Measurements from ENCODE around the gene SIK2.

DNA sequence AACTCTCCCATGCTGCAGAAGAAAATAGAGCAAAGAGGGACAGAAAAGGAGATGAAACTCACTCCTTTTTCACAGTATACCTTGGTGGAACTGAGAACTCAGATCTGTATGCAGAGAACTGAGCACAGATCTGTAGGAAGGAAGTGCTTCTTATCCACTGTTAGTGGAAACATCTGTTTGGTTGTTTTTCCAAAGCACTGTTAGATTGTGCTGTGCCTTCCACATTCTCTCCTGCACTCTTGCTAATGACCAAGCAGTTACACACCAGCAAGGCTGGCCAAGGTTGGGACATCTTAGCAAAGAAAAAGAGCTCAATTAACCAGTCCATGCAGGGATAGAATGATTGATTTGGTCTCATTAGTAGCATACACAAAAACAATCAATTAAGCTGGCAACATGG lies 20.1 kb upstream of the SIK2 start:
- TF ChIP-seq POLR2A (IDR thresholded peaks at IDR 0.05) = no peak
- TF ChIP-seq, protein P1, sequence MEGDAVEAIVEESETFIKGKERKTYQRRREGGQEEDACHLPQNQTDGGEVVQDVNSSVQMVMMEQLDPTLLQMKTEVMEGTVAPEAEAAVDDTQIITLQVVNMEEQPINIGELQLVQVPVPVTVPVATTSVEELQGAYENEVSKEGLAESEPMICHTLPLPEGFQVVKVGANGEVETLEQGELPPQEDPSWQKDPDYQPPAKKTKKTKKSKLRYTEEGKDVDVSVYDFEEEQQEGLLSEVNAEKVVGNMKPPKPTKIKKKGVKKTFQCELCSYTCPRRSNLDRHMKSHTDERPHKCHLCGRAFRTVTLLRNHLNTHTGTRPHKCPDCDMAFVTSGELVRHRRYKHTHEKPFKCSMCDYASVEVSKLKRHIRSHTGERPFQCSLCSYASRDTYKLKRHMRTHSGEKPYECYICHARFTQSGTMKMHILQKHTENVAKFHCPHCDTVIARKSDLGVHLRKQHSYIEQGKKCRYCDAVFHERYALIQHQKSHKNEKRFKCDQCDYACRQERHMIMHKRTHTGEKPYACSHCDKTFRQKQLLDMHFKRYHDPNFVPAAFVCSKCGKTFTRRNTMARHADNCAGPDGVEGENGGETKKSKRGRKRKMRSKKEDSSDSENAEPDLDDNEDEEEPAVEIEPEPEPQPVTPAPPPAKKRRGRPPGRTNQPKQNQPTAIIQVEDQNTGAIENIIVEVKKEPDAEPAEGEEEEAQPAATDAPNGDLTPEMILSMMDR (IDR thresholded peaks at IDR 0.05 in 8 of 11, conservative IDR thresholded peaks at IDR 0.05 in 3 of 11) = no peak
- no peak for TF ChIP-seq POLR2AphosphoS5 (IDR thresholded peaks at IDR 0.05)

All from spleen (tissue), 7 donors.